T-cell (primary cell): ENCODE results near the gene MORN2. TPM values are rescaled to one million over a fixed set of nuclear protein-coding genes. Genes with fewer than 3 reads are reported as not detected.
"Not testable (repeated sequence)": the region's sequence is repeated elsewhere in the genome, so short reads cannot be mapped to it uniquely, and the experiment has no call there.

Experiments used
- ATAC-seq, 4 experiments: fragments of 200-7000 bp in 3 of 4; fragments of 150-1000 bp in 1 of 4; cut with Tn5 transposase; replicated peaks in 1 of 4; 1 replicate in 3 of 4; 2 replicates in 1 of 4; pipeline ENCODE4 v1.10.0; 2021; ENCODE audit warnings: moderate library complexity in 3 of 4, mild to moderate bottlenecking in 2 of 4, moderate number of reproducible peaks in 1 of 4
- CTCF ChIA-PET, 2 donors: fragments of 300-600 bp; sonication (Branson Sonifier 250); formaldehyde crosslinking; loops; one replicate each; lab custom pipeline; 2022; ENCODE audit warnings: antibody characterized with exemption in 2 of 2; lab: Charles Lee
- POLR2A ChIA-PET, 2 donors: fragments of 300-600 bp; sonication (Branson Sonifier 250); formaldehyde crosslinking; loops; one replicate each; lab custom pipeline; 2022; ENCODE audit warnings: antibody characterized with exemption in 2 of 2; lab: Charles Lee
- DNase-seq, 35 experiments: peaks; one replicate each; pipeline versions ENCODE4 v3.0.0 to v3.0.0-alpha.2; 2013 to 2023
- H3K27ac ChIP-seq: one replicate; pipeline ENCODE4 v1.5.1; 2013; ENCODE audit warnings: low read length
- H3K27me3 ChIP-seq, 2 experiments: replicated peaks in 1 of 2; 1 replicate in 1 of 2; 2 replicates in 1 of 2; pipeline versions ENCODE4 v1.6.1 to v1.7.0; 2013; ENCODE audit warnings: low read length in 1 of 2, mixed read lengths in 1 of 2; ENCODE audit not compliant: control insufficient read depth in 2 of 2, insufficient read depth in 2 of 2; ENCODE audit errors: extremely low read depth in 1 of 2
- H3K36me3 ChIP-seq, 2 donors: 1 replicate in 1 of 2; 2 replicates in 1 of 2; pipeline versions ENCODE4 v1.6.1 to v1.7.0; 2013; ENCODE audit warnings: low read length in 1 of 2; ENCODE audit not compliant: control insufficient read depth in 2 of 2, insufficient read depth in 1 of 2; ENCODE audit errors: extremely low read depth in 1 of 2
- H3K4me1 ChIP-seq, 2 experiments: 1 replicate in 1 of 2; 2 replicates in 1 of 2; pipeline versions ENCODE4 v1.6.1 to v1.7.0; 2013; ENCODE audit warnings: low read length in 2 of 2, mixed read lengths in 1 of 2; ENCODE audit not compliant: insufficient read depth in 2 of 2, control insufficient read depth in 1 of 2; ENCODE audit errors: extremely low read depth in 1 of 2
- H3K4me3 ChIP-seq, 2 donors: 1 replicate in 1 of 2; 2 replicates in 1 of 2; pipeline versions ENCODE4 v1.5.1 to v1.7.0; 2013; ENCODE audit warnings: mild to moderate bottlenecking in 2 of 2, low read length in 1 of 2, moderate library complexity in 1 of 2; ENCODE audit not compliant: control insufficient read depth in 1 of 2; ENCODE audit errors: extremely low read depth in 1 of 2
- H3K9me3 ChIP-seq: 2 replicates; pipeline ENCODE4 v1.7.0; 2013
- H3K27ac Mint-ChIP-seq, 2 donors: one replicate each; pipeline ENCODE4 v1.8.0; 2020 to 2021; ENCODE audit warnings: mild to moderate bottlenecking in 2 of 2, mixed read lengths in 2 of 2
- H3K27me3 Mint-ChIP-seq, 2 donors: one replicate each; pipeline ENCODE4 v1.8.0; 2021 to 2022; ENCODE audit warnings: mixed read lengths in 2 of 2
- H3K36me3 Mint-ChIP-seq: one replicate; pipeline ENCODE4 v1.8.0; 2021; ENCODE audit warnings: mixed read lengths
- H3K4me1 Mint-ChIP-seq, 3 donors: one replicate each; pipeline ENCODE4 v1.8.0; 2020 to 2022; ENCODE audit warnings: mixed read lengths in 3 of 3, mild to moderate bottlenecking in 1 of 3
- H3K4me3 Mint-ChIP-seq, 3 donors: one replicate each; pipeline ENCODE4 v1.8.0; 2020 to 2022; ENCODE audit warnings: mild to moderate bottlenecking in 3 of 3, mixed read lengths in 3 of 3, moderate library complexity in 3 of 3
- H3K9me3 Mint-ChIP-seq, 3 donors: one replicate each; pipeline ENCODE4 v1.8.0; 2020 to 2022; ENCODE audit warnings: mixed read lengths in 3 of 3
- WGBS: methylation state at CpG from one replicate; pipeline ENCODE4 v1.1.5; 2013; ENCODE audit warnings: missing lambda C conversion rate; ENCODE audit not compliant: insufficient coverage; 5-methylcytosine and 5-hydroxymethylcytosine counted together
- total RNA-seq, 35 experiments: library from RNA in 6 of 35; stranded (reverse) in 6 of 35; fragments of 120-200 nt in 1 of 35; gene quantifications; one replicate each; pipeline versions ENCODE4 v1.2.1 to v1.2.4 and lab custom pipeline; 2013 to 2026

MORN2 gene
- total RNA-seq (1 to 10 TPM; 1.1 to 2.1 (median 1.5) TPM), total RNA-seq (lab: John Stamatoyannopoulos, UW) (0.61 to 8.0 (median 2.3) reads per million in 29 experiments)
- total RNA-seq (2013) = 2.9 TPM

- H3K4me3 ChIP-seq = peak within 1 kb of the TSS; percentile 79 to 88
- peaks cover 25 to 43% (median 40%) of the 10 kb centered on the region in 3 donors for H3K4me1 Mint-ChIP-seq
- peak within 1 kb of the TSS; percentile 82 to 88 for H3K27ac Mint-ChIP-seq
- POLR2A ChIA-PET = interaction anchor here (0.5 to 1.8 kb wide), 5 partner anchors 70 to 1974 kb away, joined by 3 to 13 read pairs (median 3); partner anchors contain the start of gene SRSF7 (in 1 of the 2)
- no peaks in the 10 kb centered on the region for H3K36me3 ChIP-seq
- H3K27ac ChIP-seq = peak within 1 kb of the TSS; percentile 49
- H3K27me3 ChIP-seq = no peaks in the 10 kb centered on the region
- ATAC-seq (peak; percentile 97 to 99 (median 98)), DNase-seq (peak; percentile 58 to 89 (median 76))
- peaks cover 2% of the 10 kb centered on the region for H3K9me3 ChIP-seq
- peaks cover 0 to 13% (median 3%) of the 10 kb centered on the region in 3 donors for H3K9me3 Mint-ChIP-seq
- CTCF ChIA-PET = interaction anchor here in 1 of 2 donors (1.0 kb wide), 1 partner anchor 294 kb away, joined by 3 read pairs; no protein-coding TSS in a partner anchor
- WGBS = 3% methylated on average over 47 of the region's 52 CpGs
- peak within 1 kb of the TSS; percentile 95 to 99 (median 95) for H3K4me3 Mint-ChIP-seq
- no peaks in the 10 kb centered on the region for H3K27me3 Mint-ChIP-seq
- H3K4me1 ChIP-seq = peaks cover 7 to 10% of the 10 kb centered on the region in 2 experiments
- H3K36me3 Mint-ChIP-seq = peaks cover 16% of the 10 kb centered on the region
Observed at GRCh38 chr2:38875576-38876367, at the start of gene MORN2, which contains the start of gene DHX57. Gene MORN2, plus strand, starts transcription at chr2:38875976. Gene DHX57, minus strand, starts transcription at chr2:38875934. Its CDS starts 7,529 bp downstream, at chr2:38868405.

GRCh38 chr2:38827539-38828145 is 48.1 kb upstream of the MORN2 start:
- H3K27ac ChIP-seq, ATAC-seq, H3K4me3 ChIP-seq, H3K27me3 ChIP-seq, H3K4me1 Mint-ChIP-seq, CTCF ChIA-PET, POLR2A ChIA-PET, H3K27ac Mint-ChIP-seq, H3K9me3 Mint-ChIP-seq, H3K4me3 Mint-ChIP-seq, H3K27me3 Mint-ChIP-seq, H3K9me3 ChIP-seq, H3K4me1 ChIP-seq, DNase-seq: not testable (repeated sequence)
- no CpG with 5 or more reads among the region's 10 CpGs for WGBS
- H3K36me3 Mint-ChIP-seq = peaks cover 36% of the 10 kb centered on the region
- H3K36me3 ChIP-seq = peaks cover 0 to 23% of the 10 kb centered on the region in 2 donors

- H3K4me1 Mint-ChIP-seq = no peaks in the 10 kb centered on the region
- ChIA-PET CTCF (interaction anchor here (0.5 to 0.7 kb wide), 4 partner anchors 245 to 1554 kb away, joined by 3 to 8 read pairs (median 4); no protein-coding TSS in a partner anchor), POLR2A (no interaction called here)
- H3K27ac Mint-ChIP-seq = no peak overlapping the region
- Histone ChIP-seq H3K4me1 (no peaks in the 10 kb centered on the region), H3K9me3 (no peaks in the 10 kb centered on the region), H3K4me3 (no peak overlapping the region), H3K27me3 (no peaks in the 10 kb centered on the region), H3K36me3 (peaks cover 0 to 20% of the 10 kb centered on the region in 2 donors), H3K27ac (no peak overlapping the region)
- H3K36me3 Mint-ChIP-seq = peaks cover 32% of the 10 kb centered on the region
- WGBS = no CpG with 5 or more reads among the region's 4 CpGs
- no peaks in the 10 kb centered on the region for H3K9me3 Mint-ChIP-seq
- ATAC-seq = no peak
- no peaks in the 10 kb centered on the region for H3K27me3 Mint-ChIP-seq
- no peak for DNase-seq
- no peak overlapping the region for H3K4me3 Mint-ChIP-seq
Observed at GRCh38 chr2:38828460-38828859, 47.3 kb upstream of the MORN2 start.

- H3K27ac Mint-ChIP-seq = no peak overlapping the region
- peaks cover 26% of the 10 kb centered on the region for H3K36me3 Mint-ChIP-seq
- H3K27me3 Mint-ChIP-seq = no peaks in the 10 kb centered on the region
- DNase-seq (no peak), ATAC-seq (no peak)
- no CpG with 5 or more reads among the region's 1 CpG for WGBS
- H3K27ac ChIP-seq = no peak overlapping the region
- H3K36me3 ChIP-seq = peaks cover 0 to 16% of the 10 kb centered on the region in 2 donors
- H3K4me1 Mint-ChIP-seq = no peaks in the 10 kb centered on the region
- H3K4me1 ChIP-seq = no peaks in the 10 kb centered on the region
- H3K9me3 Mint-ChIP-seq = no peaks in the 10 kb centered on the region
- H3K4me3 Mint-ChIP-seq = no peak overlapping the region
- H3K4me3 ChIP-seq = no peak overlapping the region
- no peaks in the 10 kb centered on the region for H3K27me3 ChIP-seq
- ChIA-PET POLR2A (no interaction called here), CTCF (no interaction called here)
- H3K9me3 ChIP-seq = no peaks in the 10 kb centered on the region
Observed at GRCh38 chr2:38829971-38830370, 45.8 kb upstream of the MORN2 start.

GRCh38 chr2:38830526-38831159 is 45.1 kb upstream of the MORN2 start:
- Mint-ChIP-seq H3K36me3 (peaks cover 25% of the 10 kb centered on the region), H3K9me3 (no peaks in the 10 kb centered on the region), H3K27ac (no peak overlapping the region), H3K4me3 (no peak overlapping the region), H3K4me1 (no peaks in the 10 kb centered on the region), H3K27me3 (no peaks in the 10 kb centered on the region)
- Histone ChIP-seq H3K4me3 (no peak overlapping the region), H3K36me3 (peaks cover 0 to 13% of the 10 kb centered on the region in 2 donors), H3K27me3 (no peaks in the 10 kb centered on the region), H3K9me3 (no peaks in the 10 kb centered on the region), H3K27ac (no peak overlapping the region), H3K4me1 (no peaks in the 10 kb centered on the region)
- ATAC-seq (no peak), DNase-seq (no peak)
- CTCF ChIA-PET = no interaction called here
- WGBS = 75% methylated on average over 2 of the region's 6 CpGs
- POLR2A ChIA-PET = no interaction called here
